ENCODE data around the gene FBRSL1.
A peak's percentile ranks its signal among the peaks of the same experiment; 100 is the strongest.

FBRSL1 gene

DNA sequence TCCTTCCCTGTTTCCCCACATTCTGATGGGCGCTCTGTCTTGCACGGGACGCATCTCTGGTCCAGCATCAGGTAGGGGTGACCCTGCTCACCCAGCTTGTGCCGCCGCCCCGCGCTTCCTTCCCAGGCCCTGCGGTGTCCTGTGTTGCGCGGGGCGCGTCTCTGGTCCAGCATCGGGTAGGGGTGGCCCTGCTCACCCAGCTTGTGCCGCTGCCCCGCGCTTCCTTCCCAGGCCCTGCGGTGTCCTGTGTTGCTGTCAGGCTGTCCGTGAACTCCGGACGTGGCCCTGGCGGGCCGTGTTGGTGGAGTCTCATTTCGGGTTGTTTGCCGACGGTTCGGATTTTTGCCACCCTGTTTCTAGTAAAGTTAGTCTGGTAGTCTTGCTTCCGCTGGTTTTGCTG is 6.8 kb downstream of the FBRSL1 start:
- no peak for DNase-seq (ENCODE audit: low spot score)

DNA sequence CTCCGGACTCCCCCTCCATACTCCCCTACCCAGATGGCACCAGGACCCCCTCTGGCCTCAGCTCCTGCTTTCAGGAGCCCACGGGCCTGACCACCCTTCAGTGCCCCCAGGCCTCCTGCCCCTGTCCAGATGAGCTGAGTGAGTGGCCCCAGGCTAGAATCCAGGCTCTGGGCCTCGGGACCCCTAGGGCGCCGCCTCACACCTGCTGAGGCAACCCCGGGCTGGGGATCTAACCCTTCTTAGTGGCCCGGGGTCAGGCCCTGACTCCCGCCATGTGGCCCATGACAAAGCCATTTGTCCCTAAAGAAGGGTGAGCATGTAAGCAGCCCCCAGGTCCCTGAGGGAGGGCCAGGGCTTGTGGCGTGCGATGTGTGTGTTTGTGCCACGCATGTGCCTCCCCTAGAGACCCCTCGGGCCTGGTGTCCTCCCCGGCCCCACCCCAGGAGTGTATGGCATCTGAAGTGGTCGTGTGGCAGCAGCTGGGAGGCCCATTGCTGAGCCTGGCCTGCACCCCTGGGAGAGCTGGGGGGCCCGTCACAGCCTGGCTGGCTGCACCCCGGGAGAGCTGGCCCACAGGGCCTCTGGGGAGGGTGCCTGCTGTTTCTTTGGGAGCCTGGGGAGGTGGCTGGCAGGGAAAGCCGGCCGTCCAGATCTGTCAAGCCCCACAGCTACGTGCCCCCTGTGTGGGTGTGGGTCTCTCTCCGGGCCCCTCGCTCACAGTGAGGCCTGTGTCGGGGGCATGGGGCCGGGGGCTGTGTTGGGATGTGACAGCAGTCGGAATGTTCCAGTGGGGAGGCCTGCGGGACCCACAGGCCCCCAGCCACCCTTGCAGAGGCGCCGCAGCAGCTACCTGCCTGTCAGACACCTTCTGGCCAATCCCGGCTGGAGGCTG is 7.8 kb downstream of the FBRSL1 start:
- no peak for DNase-seq (ENCODE audit: low spot score)

DNA sequence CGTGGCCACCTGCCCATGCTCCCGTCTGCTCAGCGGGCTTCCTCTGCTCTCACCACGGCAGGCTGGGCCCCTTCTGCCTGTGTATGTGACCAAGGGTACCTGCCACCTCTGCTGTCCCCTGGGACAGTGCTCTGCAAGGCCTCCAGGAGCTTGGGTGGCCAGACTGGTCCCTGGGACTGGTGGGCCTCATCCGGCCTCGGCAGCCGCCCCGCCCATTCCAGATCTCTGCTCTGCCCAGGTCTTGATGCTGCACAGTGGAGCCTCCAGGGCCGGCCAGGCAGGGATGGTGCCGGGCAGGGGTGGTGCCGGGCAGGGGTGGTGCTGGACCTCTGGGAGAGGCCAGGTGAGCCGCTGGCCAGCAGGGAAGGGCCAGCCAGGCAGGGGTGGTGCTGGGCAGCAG is 9.0 kb downstream of the FBRSL1 start:
- DNase-seq (ENCODE audit: low spot score): no peak

DNA sequence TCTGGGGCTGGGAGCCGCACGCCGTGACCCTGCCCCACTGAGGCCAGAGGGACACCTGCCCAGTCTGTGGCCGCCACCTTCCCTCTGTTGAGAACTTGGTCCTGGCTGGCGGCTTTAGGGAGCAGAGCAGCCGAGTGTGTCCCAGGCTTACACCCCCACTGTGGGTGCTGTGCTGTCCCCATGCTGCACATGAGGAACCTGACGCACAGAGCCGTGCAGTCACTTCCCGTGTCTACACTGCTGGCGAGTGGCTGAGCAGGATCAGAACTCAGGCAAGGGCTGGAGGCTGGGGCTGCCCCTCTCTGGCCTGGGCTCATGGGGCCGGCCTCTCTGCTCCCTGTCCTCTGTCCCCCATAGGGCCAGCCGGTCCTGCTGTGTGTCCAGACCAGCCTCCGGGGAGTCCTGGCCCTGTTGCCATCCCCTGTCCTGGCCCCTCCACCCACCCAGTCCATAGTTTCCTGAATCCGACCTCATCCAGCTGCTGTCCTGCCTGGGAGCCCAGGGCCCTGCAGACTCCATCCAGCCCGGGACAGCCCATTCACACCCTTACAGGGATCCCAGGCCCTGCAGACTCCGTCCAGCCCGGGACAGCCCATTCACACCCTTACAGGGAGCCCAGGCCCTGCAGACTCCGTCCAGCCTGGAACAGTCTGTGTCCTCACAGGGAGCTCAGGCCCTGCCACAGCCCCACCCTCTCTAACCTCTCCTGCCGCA is 10.3 kb downstream of the FBRSL1 start:
- no peak for DNase-seq (ENCODE audit: low spot score)

DNA sequence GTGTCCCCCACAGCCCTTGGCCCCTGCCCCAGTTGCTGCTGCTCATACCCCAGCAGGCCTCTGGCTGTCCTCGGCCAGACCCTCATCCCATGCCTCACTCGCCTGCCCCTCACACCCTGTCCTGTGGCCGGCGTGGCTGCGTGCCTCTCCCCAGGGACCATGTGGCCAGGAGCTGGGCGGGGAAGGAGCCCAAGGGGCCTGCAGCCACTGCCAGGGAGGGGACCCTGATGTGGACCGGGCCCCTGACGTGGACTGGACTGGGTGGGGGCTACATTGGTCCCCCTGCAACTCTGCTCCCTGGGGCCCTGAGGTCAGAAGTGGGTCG is 10.9 kb downstream of the FBRSL1 start:
- no peak for DNase-seq (ENCODE audit: low spot score)

DNA sequence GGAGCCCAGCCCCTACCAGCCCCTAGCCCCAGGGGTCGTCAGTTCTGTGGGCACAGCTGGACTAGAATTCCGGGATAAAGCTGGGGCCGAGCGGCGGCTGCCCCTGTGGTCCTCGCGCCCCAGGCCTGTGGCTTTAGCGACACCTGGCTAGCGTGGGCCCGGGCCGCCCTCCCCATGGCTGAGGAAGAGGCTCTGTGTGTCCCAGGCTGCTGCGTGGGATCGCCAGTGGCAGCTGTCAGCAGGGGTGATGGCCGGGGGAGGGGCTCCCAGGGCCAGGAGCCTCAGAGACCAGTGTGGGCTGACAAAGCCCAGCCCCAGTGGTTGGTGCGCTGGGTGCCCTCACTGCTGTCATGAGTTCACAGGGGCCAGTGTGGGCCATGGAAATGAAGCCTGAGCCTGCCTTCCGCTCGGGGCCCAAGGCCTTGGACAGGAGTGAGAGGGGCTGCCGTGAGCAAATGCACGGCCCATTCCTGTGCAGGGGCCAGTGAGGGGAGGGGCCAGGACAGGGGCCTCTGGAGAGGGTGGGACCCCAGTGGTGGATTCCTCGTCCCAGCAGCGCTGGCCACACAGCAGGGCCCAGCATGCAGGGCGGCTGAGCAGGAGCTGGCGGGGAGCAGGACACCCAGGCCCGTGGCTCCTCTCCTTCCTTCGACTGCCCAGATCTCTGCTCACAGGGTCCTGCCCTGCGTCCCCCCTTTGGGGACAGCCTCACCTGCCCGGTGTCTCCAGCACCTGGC is 11.4 kb downstream of the FBRSL1 start:
- no peak for DNase-seq (ENCODE audit: low spot score)

DNA sequence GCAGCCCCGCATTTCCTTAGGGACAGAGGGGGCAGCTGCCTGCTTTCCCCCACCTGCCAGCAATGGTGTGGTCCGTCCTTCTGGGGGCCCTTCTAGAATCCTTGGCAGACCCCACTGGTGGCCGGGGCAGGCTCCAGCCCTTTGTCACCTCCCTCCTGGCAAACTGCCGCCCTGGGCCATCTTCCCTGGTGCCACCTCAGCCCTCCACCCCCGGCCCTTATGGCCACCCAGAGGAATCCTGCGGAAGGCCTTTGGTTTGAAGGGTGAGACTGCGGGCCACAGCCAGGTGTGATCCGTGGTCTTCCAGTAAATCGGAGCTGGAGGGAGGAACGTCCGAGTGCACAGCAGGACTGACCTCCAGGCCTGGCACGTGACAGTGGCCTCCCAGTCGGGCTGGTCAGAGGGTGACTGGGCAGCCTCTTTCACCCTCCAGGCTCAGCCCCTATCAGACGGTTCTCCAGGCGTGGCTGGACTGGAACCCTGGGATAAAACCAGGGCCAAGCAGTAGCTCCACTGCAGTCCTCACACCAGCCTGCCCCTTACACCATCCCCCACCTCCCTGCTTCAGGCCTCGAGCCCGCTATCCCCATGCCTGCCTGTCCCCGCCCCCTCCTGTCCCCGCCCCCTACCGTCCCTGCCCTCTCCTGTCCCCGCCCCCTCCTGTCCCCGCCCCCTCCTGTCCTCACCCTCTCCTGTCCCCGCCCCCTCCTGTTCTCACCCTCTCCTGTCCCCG is 12.4 kb downstream of the FBRSL1 start:
- no peak for DNase-seq (ENCODE audit: low spot score)

DNA sequence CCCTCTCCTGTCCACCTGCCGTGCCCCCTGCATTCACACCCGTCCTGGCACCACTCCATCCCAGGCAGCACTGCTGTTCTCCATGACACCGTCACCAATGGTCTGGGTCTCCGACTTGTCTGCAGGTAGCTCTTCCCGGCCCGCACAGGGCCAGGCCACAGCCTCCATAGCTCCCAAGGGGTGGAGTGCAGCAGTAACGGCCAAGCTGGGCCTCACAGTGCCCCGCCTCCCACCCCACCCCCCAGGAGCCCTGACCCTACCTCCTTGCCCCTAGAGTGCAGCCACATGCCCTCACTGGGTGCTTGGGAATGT is 12.9 kb downstream of the FBRSL1 start:
- DNase-seq (ENCODE audit: low spot score): no peak

DNA sequence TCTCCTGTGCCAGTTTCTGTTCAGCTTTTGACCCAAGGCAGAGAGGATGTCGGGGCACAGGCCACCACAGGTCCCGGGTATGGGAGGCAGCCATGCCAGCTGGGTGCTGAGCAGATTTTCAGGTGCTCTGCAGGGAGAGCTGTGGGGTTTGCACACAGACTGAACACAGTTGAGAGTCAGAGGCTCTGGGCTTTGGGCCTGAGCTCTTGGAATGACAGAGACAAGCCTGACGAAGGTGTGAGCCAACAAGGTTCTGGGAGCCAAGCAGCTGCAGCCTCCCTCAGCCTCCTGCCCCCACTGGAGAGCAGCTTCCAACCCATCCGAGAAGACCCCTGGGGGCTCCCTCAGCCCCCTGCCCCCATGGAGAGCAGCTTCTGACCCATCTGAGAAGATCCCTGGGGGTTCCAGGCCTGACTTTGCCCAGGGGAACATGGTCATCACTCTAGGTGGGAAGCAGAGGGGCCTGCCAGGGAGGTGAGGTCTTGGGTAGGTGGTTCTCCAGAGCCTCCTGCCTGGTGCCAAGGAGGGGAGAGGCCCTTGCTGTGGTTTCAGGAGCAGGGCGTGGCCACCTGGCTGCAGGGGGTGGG is 13.8 kb downstream of the FBRSL1 start:
- peak; percentile 65 for DNase-seq (ENCODE audit: low spot score)

DNA sequence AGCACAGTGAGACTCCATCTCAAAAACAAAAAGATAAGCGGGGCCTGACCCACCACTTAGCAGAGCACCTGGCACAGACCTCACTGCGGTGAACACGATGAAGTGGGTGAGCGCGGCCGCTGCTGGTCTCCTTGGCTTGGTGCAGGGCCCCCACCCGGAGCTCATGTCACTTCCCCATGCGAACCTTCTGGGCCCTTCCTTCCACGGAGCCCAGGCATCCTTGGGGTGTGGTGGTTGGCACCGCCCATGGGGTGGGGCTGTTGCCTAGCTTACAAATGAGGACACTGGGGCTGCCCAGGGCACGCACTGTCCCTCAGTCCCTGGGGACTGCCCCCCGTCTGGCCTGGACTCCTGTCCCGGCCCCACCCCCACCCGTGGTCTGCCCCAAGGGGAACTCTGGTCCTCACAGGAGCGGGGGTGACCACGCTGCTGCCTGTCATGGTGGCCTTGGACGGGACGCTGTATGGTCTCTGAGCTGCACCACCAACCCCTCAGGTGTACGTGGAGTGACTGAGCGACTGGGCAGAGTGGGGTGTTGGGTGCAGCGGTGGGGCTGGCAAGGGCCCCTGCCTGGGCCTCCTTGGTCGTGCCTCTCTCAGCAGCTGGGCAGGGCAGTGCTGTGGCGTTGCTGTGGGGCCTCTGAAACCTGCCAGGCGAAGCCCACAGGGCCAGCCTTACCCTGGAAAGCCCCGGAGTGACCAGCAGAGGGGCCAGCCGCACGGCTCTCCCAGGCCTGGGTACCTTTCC is 15.3 kb downstream of the FBRSL1 start:
- DNase-seq (ENCODE audit: low spot score): no peak

DNA sequence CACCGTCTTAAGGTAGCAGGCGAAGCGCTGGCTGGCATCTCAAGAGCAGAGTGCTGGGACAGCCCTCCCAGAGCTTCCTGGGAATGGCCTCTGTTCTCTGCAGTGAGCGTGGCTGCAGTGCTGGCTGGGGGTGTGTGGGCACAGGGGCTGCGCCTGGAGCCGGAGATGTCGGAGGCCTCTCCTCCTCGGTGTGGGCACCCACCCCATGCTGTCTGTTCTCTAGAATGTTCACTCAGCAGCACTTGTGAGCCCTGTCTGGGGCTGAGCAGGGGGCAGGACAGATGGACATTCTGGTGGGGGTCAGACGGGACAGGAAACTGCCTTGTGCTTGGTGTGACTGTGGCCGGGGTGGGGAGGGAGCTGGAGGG is 15.9 kb downstream of the FBRSL1 start:
- DNase-seq (ENCODE audit: low spot score): no peak

DNA sequence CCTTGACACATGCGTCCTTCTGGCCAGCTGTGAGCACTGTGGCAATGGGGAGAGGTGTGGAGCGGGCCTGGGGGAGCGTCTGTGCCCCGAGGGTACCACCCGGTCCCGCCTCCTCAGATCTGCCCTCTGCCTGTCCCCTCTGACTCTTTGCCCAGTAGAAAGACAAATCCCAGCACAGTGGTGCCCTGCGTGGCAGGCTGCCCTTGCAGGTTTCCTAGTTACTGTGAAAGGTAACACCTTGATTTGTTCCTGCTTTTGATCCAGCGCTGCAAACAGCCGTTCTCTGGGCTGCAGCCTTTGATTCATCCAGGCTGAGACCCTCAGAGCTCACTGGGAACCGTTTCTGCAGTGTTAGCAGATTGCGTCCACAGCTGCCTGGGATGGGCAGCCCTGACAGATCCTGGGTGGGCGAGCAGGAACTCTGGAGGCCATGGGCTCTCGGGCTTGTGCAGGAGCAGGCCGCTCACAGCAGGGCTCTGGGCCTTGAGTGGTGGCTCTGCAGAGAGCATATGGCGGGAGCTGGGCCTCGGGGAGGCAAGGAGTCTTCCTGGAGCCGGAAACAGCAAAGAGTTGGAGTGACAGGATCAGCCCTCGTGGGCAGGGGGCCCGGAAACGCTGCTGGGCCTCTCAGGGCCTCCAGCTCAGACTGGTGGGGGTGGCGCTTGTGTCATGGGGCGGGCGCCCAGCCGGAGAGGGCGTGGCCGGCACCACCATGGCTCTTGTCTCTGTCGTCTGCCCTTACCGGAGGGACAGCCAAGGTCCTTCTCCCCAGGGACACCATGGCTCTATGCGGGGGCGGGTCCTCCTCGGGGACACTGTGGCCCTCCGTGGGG is 16.6 kb downstream of the FBRSL1 start:
- peak; percentile 94 for DNase-seq (ENCODE audit: low spot score)

DNA sequence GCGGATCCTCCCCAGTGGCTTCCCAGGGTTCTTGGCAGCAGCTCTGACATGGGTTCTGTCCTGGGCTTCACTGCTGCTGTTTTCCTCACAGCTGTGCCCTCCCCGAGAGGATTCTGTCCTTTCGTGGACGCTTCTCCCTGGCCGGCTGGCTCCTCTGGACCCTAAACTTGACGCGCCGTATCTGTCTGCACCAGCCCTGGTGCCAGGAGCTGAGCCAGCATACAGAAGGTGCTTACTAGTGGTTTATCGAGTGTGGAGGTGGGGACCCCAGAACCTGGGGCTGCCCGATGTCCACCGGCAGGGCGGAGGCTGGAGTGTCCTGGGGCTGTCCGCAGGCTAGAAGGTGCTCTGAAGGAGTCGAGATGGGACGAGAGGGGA is 17.2 kb downstream of the FBRSL1 start:
- no peak for DNase-seq (ENCODE audit: low spot score)

DNA sequence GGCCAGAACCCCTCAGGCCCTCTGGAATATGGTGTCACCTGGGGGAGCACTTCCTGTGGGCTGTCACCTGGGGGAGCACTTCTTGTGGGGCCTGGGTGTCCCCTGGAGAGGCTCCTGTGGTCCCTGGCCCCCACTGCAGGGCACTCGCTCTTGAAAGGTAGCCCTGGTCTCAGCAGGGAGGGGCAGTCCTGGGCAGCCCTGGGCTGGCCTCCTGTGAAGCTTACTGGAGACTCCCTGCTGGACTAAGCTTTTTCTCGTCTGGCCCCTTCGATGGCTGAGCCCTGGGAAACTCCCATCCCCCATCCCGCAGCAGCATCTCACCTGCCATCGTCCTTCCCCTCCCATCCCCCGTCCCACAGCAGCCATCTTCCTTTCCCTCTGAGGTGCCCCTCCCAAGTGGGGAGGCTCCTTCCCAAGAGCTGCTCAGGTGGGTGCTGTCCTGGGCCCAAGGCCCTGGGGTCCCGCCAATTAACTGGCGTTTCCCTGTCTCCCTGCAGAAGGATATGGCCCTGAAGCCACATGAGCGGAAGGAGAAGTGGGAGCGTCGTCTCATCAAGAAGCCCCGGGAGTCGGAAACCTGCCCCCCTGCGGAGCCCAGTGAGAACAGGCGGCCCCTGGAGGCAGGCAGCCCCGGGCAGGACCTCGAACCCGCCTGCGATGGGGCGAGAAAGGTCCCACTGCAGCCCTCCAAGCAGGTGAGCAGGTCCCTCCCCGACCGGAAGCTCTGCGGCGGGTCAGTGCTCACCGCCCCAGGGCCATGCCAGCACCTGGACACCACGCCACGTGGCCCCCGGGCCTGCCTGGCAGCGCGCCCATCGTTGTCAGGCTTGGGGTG is 17.9 kb downstream of the FBRSL1 start:
- no peak for DNase-seq (ENCODE audit: low spot score)

DNA sequence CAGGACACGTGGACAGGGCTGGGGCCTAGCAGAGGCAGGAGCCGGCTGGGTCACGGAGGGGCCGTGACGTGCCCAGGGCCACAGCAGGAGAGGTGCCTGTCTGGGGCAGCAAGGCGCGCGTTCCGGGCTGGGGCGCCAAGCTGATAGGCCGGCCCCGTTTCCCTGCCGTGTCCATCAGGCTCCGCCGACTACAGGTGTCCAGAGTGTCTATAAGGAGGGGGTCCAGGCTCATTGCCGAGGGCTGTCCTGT is 18.5 kb downstream of the FBRSL1 start:
- no peak for DNase-seq (ENCODE audit: low spot score)

DNA sequence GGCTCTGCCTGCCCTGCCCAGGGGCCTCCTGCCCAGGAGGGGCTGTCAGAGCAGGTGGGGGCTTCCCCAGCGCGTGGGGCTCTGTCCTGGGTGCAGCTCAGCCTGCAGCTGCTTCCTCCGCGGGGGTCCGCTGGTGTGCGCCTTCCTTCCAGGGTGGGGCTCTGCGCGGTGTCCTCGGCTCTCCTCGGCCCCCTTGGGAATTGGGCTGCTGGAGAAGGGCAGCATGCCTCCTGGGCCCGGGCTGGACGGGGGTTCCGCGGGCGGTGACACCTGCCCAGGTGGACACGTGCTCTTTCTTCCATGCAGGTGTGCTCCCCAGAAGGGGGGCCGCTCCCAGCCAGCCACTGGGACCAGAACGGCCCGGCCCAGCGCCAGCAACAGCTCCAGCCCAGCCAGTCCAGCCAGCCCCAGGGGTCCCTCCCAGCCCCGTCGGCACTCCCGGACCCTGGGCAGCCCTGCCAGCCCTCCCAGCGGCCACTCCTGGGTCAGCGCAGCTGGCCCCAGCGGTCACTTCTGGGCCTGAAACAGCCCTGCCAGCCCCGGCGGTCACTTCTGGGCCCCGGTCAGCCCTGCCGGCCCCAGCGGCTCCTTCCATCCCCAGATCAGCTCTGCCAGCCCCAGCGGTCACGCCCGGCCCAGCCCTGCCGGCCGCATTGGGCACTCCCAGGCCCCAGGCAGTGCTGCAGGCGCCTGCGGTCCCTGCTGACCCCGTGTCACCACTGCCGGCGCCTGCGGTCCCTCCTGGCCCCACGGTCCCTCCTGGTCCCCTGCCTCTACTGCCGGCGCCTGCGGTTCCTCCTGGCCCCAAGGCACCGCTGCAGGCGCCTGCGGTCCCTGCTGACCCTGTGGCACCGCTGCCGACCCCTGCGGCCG is 19.1 kb downstream of the FBRSL1 start:
- DNase-seq (ENCODE audit: low spot score): no peak

DNA sequence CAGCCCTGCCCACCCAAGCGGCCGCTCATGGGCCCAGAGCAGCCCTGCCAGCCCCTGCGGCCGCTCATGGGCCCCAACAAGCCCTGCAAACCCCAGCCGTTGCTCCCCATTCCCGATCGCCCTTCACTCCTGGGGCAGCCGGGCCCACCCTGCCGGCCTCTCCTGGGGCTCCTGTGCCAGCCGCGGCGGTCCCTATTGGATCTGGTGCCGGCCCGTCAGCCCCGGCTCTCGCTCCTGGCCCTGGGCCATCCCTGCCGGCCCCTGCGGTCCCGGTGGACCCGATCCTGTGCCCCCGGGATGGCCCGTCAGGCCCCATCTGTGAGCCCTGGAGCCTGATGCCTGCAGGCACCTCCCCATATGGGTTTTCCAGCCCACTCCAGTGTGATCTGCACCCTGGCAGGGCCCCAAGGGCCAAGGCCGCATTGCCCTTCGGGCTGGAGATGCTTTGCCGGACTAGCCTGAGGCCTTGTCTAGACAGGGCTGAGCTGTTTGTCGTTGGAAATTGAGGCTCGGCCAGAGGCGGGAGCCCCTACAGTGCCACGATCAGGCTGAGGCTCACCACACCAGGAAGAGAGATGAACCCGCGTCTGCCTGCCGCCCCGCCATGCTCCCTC is 20.3 kb downstream of the FBRSL1 start:
- DNase-seq (ENCODE audit: low spot score): no peak

DNA sequence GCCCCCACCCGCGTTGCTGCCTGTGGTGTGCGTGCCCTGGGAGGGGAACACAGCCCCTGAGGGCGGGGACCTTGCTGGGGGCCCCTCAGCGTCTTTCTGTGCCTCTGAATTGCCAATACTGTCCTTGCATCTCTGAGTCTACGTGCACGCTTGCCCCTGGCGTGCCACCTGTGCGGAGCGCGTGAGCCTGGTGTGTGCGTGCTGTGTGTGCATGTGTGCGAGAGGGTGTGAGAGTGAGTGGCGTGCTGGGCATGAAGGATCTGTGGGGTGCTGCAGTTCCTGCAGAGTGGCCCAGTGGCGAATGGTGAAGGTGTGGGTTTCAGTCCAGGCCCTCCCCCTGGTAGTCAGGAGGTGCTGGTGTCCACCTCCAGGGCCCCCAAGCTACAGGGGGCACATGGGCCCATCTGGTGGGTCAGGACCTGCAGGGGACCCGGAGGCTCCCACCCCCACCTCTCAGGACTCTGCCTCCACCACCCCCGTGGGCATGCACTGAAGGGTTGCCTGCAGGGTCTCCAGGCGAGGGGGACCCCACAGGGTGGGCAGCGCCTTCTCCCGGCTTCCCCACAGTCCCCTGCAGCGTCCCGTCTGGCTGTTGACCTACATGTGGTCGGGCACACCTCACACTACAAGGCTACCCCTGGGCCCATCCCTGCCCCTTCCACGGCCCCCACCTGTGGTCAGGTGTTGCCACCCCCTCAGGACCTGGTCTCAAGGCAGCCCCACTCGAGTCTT is 21.0 kb downstream of the FBRSL1 start:
- DNase-seq (ENCODE audit: low spot score): no peak
